Prostate gland (tissue), 2 donors: Measurements from ENCODE around the gene TSSK3. TPM values are rescaled to one million over a fixed set of nuclear protein-coding genes. Genes with fewer than 3 reads are reported as not detected.
"Not testable (repeated sequence)": the region's sequence is repeated elsewhere in the genome, so short reads cannot be mapped to it uniquely, and the experiment has no call there.

Experiments used
- DNase-seq: peaks from one replicate; pipeline ENCODE4 v3.0.0-alpha.2; 2019; ENCODE audit warnings: low spot score
- H3K27ac ChIP-seq, 2 donors: fragments of 200-600 bp; sonication (generic); 2 replicates each; pipeline ENCODE4 v1.5.1; 2017 to 2019
- H3K27me3 ChIP-seq: fragments of 200-600 bp; sonication (generic); replicated peaks from 2 replicates; pipeline ENCODE4 v1.5.1; 2019; ENCODE audit not compliant: insufficient read depth
- H3K36me3 ChIP-seq, 2 donors: fragments of 200-600 bp; sonication (generic); 1 replicate in 1 of 2; 2 replicates in 1 of 2; pipeline versions ENCODE4 v1.5.1 to v1.8.1; 2017 to 2019
- H3K4me1 ChIP-seq: fragments of 200-600 bp; sonication (generic); replicated peaks from 2 replicates; pipeline ENCODE4 v1.5.1; 2019
- H3K4me3 ChIP-seq, 2 donors: fragments of 200-600 bp; sonication (generic); 2 replicates each; pipeline ENCODE4 v1.5.1; 2017 to 2019
- H3K9me3 ChIP-seq: fragments of 200-600 bp; sonication (generic); 2 replicates; pipeline ENCODE4 v1.5.1; 2017
- CTCF ChIP-seq, 4 experiments: fragments of 200-600 bp in 2 of 4; fragments of 450-650 bp in 2 of 4; sonication (generic) in 2 of 4; IDR thresholded peaks; 1 replicate in 3 of 4; 2 replicates in 1 of 4; pipeline ENCODE4 v1.5.1; 2016 to 2019; ENCODE audit warnings: antibody characterized with exemption in 4 of 4, mild to moderate bottlenecking in 2 of 4, moderate library complexity in 2 of 4
- POLR2A ChIP-seq: fragments of 450-650 bp; IDR thresholded peaks from one replicate; pipeline ENCODE4 v1.6.1; 2016; ENCODE audit warnings: antibody characterized with exemption, mild to moderate bottlenecking
- POLR2AphosphoS5 ChIP-seq: sonication (generic); formaldehyde crosslinking; IDR thresholded peaks from one replicate; pipeline ENCODE4 v1.6.1; 2017; ENCODE audit warnings: antibody characterized with exemption
- WGBS: methylation state at CpG from one replicate; pipeline ENCODE4 v1.1.5; 2018; 5-methylcytosine and 5-hydroxymethylcytosine counted together
- intact Hi-C: fragments of 100-400 bp; cut with DNase I; formaldehyde crosslinking; loops from one replicate; pipeline ENCODE4 v1.14.2; 2022
- total RNA-seq, 2 donors: library from RNA; depleted of rRNA; stranded (reverse); fragments of >200 nt; gene quantifications; one replicate each; pipeline ENCODE4 v1.1.0, GENCODE V29; 2016

The TSSK3 gene
- total RNA-seq, 2 donors from 2014 or later: 7.0 TPM; not detected in 1

GRCh38 chr1:32394890-32395432, 32.6 kb downstream of the TSSK3 start:
- TF ChIP-seq POLR2A (no peak), CTCF (IDR thresholded peaks at IDR 0.05) (no peak), POLR2AphosphoS5 (no peak)
- intact Hi-C loops: loop anchor here (10.0 kb wide), 1 partner anchor 170 kb away; the partner anchor contains the start of genes EIF3I and TMEM234

GRCh38 chr1:32396524-32396923, 34.2 kb downstream of the TSSK3 start:
- H3K36me3 ChIP-seq, H3K9me3 ChIP-seq, DNase-seq, H3K27me3 ChIP-seq, H3K4me3 ChIP-seq, H3K27ac ChIP-seq, H3K4me1 ChIP-seq: not testable (repeated sequence)
- intact Hi-C loops: loop anchor here (10.0 kb wide), 1 partner anchor 172 kb away; the partner anchor contains the start of genes EIF3I and TMEM234
- 90% methylated on average over 5 of the region's 5 CpGs for whole genome bisulfite sequencing

More at GRCh38 chr1:32394890-32395432, 32.6 kb downstream of the TSSK3 start:
- under 1% methylated on average over 14 of the region's 14 CpGs for WGBS
- no peak for DNase-seq
- H3K4me3 ChIP-seq: peak overlapping the region; percentile 74 to 79
- peaks cover 9% of the 10 kb centered on the region for H3K4me1 ChIP-seq
- no peaks in the 10 kb centered on the region for H3K36me3 ChIP-seq
- no peaks in the 10 kb centered on the region for H3K27me3 ChIP-seq
- no peaks in the 10 kb centered on the region for H3K9me3 ChIP-seq
- peak overlapping the region; percentile 94 to 96 for H3K27ac ChIP-seq

- DNase-seq: no peak
- Histone ChIP-seq H3K27me3 (no peaks in the 10 kb centered on the region), H3K4me1 (peaks cover 2% of the 10 kb centered on the region), H3K9me3 (no peaks in the 10 kb centered on the region), H3K27ac (no peak overlapping the region), H3K4me3 (no peak overlapping the region), H3K36me3 (no peaks in the 10 kb centered on the region)
- TF ChIP-seq POLR2A: no peak
- no peak for TF ChIP-seq CTCF (IDR thresholded peaks at IDR 0.05)
- TF ChIP-seq POLR2AphosphoS5: no peak
- 73% methylated on average over 2 of the region's 2 CpGs for WGBS
- intact Hi-C loops: loop anchor here (10.0 kb wide), 1 partner anchor 174 kb away; the partner anchor contains the start of genes EIF3I and TMEM234
These were observed 36.1 kb downstream of the TSSK3 start for GRCh38 chr1:32398401-32398800.

- Histone ChIP-seq H3K9me3 (no peaks in the 10 kb centered on the region), H3K4me3 (no peak overlapping the region), H3K27ac (no peak overlapping the region), H3K36me3 (no peaks in the 10 kb centered on the region), H3K27me3 (no peaks in the 10 kb centered on the region), H3K4me1 (no peaks in the 10 kb centered on the region)
- DNase-seq: no peak
- TF ChIP-seq POLR2AphosphoS5: no peak
- no peak for TF ChIP-seq POLR2A
- TF ChIP-seq CTCF (IDR thresholded peaks at IDR 0.05): no peak
- intact Hi-C loops: loop anchor here (10.0 kb wide), 3 partner anchors 175 to 475 kb away; partner anchors contain the start of genes EIF3I, FNDC5 and TMEM234
- 83% methylated on average over 4 of the region's 4 CpGs for WGBS
These were observed 37.5 kb downstream of the TSSK3 start for GRCh38 chr1:32399843-32400242.

- TF ChIP-seq POLR2A (no peak), CTCF (IDR thresholded peaks at IDR 0.05) (peak; percentile 64 to 87 (median 78)), POLR2AphosphoS5 (peak; percentile 40)
- no peaks in the 10 kb centered on the region for H3K9me3 ChIP-seq
- no peaks in the 10 kb centered on the region for H3K4me1 ChIP-seq
- H3K36me3 ChIP-seq: no peaks in the 10 kb centered on the region
- WGBS: 40% methylated on average over 13 of the region's 13 CpGs
- peak; percentile 72 for DNase-seq
- intact Hi-C loops: loop anchor here (10.0 kb wide), 2 partner anchors 224 to 474 kb away; partner anchors contain the start of gene FNDC5
- H3K4me3 ChIP-seq: no peak overlapping the region
- H3K27me3 ChIP-seq: no peaks in the 10 kb centered on the region
- peak overlapping the region in 1 of 2 donors; percentile 41 for H3K27ac ChIP-seq
These were observed 38.7 kb downstream of the TSSK3 start for GRCh38 chr1:32400876-32401631.
